ENCODE results near the gene RNASE3.
A peak's percentile ranks its signal among the peaks of the same experiment; 100 is the strongest.
"Not testable (repeated sequence)": the region's sequence is repeated elsewhere in the genome, so short reads cannot be mapped to it uniquely, and the experiment has no call there.

RNASE3 gene

DNA sequence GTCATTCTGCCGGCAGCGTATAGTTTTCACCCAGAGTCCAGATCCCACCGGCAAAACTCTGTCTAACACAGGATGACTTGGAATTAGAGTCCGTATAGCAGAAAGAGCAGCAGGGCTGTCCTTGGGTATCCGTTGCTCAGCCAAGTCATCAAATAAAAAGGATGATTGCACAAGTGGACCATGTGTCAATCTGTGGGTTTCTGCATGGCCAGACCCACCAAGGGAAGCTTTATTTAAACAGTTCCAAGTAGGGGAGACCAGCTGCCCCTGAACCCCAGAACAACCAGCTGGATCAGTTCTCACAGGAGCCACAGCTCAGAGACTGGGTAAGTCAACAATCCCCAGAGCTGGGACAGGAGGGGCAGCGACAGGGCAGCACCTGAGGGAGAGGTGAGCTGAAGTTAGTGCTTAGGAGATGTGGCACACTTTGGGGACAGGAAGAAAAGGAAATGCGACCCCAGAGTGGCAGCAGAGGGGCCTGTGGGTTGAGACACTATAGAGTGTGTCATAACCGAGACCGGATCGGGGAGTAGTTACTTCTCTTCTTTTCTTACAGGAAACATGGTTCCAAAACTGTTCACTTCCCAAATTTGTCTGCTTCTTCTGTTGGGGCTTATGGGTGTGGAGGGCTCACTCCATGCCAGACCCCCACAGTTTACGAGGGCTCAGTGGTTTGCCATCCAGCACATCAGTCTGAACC lies at the start of gene RNASE3:
TSS of gene RNASE3 (plus strand) at position 260 of the 700 bp plus-strand sequence. CDS start at position 562, 302 bp downstream.
- not testable (repeated sequence) for DNase-seq

DNA sequence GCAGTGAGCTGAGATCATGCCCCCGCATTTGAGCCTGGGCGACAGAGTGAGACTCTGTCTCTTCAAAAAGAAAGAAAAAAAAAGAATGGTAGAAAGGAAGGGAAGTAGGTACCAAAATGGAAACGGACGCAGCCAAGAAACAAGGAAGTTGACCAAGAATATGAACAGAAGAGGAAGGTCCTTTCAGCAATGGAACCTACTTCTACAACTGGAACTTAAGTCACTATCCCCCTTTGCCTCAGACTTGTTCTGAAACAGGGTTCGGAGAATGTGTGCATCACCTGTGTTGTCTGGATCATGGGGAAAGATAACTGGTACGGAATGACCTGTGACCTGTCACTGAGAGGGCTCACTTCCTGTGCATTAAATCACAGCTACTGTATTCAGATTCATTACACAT lies 44.6 kb upstream of the RNASE3 start:
- DNase-seq, result no peak

DNA sequence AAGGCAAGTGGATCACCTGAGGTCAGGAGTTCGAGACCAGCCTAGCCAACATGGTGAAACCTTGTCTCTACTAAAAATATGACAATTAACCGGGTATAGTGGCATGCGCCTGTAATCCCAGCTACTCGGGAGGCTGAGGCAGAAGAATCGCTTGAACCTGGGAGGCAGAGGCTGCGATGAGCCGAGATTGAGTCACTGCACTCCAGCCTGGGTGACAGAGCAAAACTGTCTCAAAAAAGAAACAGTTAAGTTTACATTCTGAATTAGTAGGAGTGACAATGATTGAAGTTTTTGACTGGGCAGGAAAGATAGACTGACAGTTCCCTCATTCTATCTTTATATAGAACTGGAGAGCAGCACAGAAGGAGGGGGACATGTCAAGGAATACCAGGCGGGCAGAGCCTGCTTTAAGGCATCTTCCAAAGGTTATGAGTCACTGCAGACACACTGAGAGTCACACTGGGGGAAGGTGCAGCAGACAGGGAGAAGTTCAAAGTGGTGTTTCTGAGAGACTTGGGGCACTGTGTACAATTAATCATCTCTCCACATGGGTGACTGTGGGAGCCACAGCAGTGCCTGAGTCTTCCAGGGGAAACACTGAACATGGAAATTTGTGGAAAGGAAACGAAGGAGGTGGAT lies 42.8 kb upstream of the RNASE3 start:
- no peak for DNase-seq

DNA sequence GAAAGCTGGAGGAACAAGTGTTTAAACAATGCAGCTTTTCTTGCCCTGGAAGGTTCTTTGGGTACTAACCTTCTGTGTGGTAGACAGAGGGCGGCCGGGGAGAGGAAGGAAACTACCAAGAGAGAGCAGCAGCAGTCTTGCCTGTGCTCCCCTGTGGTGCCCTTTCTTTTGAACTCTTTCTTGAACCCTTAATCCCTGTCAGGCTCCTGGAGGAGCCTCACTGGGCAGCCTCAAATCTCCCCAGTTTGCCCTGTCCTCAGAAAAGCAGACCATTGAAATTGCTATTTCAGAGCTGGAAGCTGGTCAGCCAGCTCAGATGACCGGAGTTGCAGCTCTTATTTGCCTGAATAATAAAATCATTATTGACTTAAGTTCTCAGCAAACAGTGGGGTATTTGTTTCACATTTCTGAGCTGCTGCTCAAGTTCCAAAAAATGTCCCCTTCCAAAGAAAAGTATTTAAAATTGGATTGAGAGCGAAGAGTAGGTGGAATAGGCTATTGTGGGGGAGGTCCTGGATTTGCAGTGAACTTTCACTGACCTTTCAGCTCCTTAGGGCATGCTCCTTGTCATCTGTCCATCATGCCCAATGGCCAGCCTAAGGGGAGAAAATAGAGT lies 42.1 kb upstream of the RNASE3 start:
- DNase-seq, result no peak

DNA sequence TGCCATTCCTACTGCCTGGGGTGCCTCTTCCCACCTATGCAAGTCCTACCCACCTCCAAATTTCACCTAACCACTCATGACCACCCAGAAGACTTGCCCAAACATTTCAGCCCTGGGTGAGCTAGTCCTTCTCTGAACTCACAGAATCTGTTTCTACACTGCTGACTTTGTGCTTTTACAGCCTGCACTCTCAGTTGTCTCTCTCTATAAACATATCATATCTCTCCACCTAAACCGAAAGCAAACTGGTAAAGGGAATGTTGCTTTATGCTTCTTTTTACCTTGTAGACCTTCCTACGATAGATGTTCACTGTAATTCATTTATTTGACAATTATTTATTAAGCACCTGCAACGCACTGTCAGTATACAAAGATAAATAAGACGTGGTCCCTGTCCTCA lies 38.1 kb upstream of the RNASE3 start:
- DNase-seq, result no peak

DNA sequence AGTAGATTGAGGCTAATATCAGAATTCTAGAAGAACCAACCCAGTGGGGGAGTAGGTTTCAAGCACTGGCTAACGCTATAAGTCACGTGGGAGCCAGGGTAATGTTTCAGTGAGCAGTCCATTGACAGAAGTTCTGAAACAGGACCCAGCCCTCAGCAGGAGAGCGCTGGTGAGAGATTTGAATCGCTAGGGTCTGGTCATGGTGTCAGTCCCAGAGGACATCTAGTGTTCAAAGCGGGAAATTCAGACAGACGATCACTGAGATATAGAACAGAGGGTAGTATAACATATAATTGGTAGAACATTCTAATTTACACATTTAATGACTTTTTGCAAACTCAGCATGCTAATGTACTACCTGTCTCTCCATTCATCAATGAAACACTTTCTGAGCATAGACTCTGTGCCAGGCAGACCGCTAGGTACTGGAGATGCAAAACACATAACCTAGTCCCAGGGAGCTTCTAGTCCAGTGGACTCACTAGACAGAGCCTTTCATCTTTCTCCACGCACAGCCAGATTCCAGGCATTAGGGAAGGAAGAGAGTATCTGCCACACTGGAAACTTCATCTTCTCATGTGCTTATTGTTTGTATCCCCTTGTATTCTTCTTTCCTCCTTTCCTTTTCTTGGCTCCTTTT lies 35.4 kb upstream of the RNASE3 start:
- no peak for DNase-seq

DNA sequence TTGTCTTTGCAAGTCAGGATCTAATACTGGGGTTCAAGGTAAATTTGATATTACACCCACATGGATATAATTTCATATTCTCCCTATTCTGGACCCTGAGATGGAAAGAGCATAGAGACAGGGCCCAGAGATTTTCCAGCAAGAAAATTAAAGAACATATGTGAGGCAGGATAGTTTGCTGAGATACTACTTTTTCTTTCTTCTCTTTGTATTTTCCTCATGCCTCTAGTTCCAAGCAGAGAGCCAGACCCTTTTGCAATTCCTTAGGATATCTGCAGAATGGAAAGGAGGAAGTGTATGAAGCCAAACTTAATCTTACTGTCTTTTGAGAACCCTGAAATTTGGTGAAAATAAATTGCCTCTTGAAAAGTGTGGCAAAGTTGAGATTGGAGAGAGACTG lies 34.0 kb upstream of the RNASE3 start:
- no peak for DNase-seq

DNA sequence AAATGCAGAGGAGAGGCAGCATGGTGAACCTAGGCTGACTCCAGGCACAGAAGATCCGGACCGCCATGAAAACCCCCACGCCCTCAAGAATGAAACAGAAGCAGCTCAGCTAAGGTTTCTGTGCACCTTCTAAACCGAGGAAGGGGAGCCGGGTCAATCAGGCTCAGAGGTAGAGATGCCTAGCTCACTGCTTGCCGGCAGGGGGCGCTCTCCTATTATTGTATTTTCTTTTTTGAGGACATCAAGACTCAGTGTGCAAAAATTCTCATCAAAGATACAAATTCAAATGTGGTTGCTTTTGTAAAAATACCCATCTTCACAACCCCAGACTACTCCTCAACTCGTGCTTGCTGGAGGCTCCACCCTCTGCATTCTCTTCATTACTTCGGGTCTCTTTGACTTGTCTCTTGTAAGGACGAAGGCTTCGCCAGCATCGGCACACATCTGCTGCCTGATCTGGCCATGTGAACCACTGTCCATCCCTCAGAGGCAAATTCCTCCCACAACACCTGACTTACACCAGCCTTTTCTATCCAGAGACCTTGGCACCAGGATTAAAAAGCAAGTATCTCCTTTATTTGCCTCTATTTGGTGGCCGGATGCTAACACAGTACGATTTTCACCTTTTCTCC lies 33.4 kb upstream of the RNASE3 start:
- DNase-seq, result peak; percentile 89

DNA sequence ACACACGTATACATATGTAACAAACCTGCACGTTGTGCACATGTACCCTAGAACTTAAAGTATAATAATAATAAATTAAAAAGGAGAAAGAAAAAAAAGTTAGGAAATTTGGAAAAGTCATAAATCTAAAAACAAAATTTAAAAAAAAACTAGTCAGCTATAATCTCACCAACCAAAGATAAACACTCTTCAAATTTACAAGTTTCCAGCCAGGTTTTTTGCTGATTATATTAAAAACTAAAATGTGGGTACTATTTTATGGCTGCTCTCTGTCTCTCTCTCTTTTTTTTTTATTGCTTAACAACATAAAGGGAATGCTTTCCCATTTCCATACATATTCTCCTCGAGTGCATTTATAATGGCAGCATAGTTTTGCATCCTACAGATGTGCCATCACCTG lies 25.0 kb upstream of the RNASE3 start:
- DNase-seq, result no peak

DNA sequence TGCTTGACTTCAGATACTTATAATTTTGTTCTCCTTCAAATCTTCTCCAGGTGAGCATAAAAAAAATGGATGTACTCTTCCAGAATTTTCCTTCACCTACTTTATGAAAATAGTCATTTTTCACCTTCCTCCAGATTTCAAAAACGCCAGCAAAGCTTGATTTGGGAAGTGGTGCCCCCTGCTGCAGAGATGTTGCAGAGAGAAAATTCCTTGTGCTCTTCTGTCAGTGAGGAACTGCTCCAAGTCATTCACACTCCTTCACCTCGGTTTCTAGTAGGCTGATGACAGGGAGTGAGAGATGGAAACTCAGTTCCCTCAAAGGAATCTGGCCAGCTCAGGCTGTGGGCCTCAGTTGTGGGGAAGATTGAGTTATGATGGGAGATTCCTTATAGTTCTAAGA lies 24.2 kb upstream of the RNASE3 start:
- no peak for DNase-seq

DNA sequence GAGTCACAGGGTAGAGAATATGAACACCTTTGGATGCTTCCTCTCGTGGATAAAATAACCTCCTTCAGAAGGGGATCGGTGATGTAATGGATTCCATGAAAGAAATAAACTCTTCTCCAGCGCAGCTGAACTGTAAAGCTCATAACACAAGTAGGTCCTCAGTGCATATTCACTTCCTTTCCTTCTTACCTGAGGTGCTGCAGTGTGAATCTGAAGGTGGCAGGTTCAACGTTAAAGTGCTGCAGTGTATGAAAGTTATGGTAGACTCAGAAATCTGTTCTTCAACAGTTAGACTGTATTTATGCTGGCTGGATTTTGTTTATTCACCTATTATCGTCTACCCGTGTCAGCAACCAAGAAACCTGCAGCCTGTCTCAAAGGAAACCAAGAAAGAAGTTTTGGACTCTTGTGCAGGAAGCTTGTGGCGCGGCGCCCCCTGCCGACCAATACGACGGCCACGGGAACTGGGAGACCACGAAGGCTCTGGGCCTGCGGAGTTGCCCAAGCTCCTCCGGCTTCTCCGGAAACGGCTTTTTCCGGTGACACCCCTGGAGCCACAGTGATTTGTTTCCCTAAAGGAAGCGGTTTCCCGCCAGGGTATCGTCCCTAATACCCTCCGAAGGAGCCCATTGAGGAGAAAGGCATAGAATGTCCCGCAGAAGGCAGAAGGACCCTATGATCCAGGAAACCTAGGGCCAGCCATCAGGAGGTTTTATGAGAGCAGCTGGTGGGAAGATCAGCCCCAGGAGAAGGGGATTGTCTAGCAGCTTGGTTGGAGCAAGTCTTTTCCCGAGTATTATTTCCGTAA lies 17.6 kb upstream of the RNASE3 start:
- DNase-seq, result peak; percentile 92

DNA sequence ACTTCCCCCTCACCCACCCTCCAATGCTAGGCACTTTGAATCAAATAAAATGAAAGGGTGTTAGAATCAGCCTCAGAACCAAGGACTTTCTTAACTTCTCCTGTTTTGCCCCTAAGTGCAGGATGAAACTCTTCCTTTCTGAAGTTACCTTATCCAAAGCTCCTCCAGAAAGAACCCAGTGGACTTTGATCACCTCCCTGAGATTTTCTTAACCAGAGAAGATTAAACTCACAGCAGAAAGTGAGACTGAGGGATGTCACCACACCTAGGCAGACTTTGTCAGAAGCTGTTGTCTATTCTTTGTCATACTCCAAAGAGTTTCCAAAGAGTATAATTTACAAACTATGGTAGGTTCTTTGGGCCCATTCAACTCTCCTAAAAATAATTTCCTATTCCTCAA lies 14.2 kb upstream of the RNASE3 start:
- DNase-seq, result no peak

DNA sequence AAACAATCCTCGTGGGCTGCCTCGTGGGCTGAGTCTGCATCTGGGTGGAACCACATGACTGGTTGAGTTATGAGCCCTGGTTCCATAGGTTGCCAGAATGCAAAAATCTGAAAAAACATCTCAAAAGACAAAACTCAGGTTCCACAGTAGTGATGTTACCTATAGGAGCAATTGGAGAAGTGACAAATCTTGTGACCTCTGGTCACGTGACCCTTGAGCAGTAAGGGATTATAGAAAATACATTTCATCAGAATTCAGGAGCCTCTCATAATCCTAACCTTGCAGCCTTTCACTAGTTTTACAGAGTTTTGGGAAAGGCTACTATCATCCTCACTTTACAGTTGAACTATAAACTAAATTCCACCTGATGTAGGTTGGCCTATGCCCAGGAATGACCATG lies 12.5 kb upstream of the RNASE3 start:
- no peak for DNase-seq

DNA sequence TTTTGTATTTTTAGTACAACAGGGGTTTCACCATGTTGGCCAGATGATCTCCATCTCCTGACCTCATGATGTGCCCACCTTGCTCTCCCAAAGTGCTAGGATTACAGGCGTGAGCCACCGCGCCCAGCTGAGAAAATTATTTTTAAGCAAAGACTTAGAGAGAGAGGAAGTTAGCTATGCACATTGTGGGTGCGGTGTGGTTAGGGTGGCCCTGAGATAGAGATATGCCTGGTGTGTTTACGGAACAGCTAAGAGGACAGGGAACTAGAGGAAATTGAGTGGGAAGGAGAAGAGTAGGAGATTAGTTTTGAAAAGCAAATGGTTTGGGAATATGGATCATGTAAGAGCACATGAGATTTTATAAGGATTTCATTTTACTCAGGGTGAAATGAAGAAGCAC lies 10.0 kb upstream of the RNASE3 start:
- not testable (repeated sequence) for DNase-seq

DNA sequence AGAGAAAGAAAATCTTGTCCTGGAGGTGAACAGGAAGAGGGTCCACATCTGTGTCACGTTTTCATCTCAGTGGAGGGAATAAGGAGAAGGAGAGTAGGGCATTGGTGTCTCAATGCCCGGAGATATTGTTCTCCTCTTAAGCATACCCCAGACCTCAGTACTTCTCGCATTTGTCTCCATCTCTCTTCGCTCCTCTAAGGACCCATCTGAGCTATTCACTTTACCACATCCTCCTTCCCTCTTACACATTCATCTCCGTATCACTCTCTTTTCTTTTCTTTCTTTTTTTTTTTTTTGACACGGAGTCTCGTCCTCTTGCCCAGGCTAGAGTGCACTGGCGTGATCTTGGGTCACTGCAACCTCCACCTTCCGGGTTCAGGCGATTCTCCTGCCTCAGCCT lies 8.4 kb upstream of the RNASE3 start:
- not testable (repeated sequence) for DNase-seq

DNA sequence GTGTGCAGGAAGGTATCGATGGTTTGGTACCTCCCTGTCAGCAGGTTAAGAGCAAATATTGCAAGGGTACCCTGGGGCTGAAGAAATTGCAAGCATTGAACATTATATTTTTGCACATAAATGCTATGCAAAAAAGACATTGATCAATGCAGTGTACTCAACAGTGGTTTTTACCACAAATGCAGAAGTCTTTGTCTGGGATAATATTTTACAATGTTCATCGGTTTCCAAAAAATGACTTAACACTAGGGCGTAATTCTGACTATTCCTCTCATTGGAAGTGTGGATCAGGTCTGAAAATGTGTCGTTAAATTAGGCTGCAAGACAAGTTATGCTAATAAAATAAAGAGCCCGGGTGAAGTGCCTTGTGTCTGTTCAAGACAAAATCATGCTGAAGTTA lies 2.8 kb upstream of the RNASE3 start:
- not testable (repeated sequence) for DNase-seq

DNA sequence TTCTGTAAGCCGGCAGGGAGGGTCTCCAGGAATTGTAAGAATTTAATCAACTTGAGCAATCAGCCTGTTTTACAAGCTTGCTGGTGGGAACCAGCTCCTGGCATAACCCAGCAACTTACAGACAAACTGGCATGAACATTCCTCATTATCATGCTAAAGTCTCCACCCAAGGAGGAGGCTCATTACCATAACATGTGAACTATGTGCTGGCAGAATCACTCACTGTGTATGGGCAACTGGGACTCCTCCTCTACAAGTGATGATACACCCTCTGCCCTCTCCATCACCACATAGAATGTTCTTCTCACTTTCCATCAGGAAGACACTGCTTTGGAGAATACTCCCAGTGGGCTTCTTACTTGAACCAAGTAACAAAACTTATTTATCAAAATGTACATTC lies 4.1 kb downstream of the RNASE3 start:
- DNase-seq, result not testable (repeated sequence)

DNA sequence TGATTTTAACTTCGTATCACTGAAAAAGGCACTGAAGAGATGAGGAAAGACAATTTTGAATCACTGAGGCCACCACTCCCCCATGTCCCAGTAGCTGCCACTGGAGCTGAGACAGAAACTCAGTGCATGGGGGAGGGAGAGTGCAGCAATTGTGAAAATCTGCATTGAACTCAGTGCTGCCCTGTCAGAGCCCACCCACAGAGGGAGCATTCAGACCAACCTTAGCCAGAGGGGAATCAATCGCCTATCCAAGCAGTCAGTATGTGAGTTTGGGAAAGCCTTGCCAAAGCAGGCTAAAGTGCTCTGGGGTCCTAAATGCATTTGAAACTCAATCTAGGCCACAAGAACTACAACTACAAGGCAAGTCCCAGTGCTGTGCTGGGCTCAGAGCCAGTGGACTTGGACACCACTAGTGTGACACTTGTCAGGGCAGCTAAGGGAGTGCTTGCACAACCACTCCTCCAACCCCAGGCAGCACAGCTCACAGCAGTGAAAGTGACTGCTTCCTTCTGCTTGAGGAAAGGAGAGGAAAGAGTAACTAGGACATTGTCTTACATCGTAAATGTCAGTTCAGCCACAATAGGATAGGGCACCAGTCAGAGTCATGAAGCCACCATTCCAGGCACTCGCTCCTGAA lies 13.3 kb downstream of the RNASE3 start:
- no peak for DNase-seq

DNA sequence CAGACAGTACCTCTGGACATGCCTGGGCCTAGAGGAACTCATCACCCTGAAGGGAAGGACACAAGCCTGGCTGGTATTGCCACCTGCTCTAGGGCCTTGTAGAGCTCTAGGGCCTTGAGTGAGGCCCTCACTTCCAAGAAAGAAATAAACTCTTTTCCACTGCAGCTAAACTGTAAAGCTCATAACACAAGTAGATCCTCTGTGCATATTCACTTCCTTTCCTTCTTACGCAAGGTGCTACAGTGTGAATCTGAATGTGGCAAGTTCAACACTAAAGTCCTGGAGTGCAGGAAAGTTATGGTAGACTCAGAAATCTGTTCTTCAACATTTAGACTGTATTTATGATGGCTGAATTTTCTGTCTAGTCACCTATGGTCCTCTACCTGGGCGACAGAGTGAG lies 14.5 kb downstream of the RNASE3 start:
- no peak for DNase-seq

DNA sequence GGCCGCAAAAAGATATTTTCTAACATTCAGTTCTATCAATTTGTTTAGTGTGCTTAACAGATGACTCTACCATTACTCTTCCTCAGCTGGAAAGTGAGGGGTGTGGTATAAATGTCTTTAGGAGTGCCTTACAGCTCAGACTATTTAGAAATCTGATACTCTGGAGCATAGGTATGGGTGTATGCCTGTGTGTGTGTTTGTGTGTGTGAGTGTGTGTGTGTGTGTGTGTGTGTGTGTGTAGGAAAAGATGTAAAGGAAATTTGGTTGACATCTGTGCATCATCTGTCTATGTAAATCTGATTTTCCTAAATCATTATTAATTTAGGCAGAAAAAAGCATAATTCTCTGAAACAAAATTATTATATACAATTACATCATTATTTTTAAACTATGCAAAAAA lies 16.0 kb downstream of the RNASE3 start:
- no peak for DNase-seq

DNA sequence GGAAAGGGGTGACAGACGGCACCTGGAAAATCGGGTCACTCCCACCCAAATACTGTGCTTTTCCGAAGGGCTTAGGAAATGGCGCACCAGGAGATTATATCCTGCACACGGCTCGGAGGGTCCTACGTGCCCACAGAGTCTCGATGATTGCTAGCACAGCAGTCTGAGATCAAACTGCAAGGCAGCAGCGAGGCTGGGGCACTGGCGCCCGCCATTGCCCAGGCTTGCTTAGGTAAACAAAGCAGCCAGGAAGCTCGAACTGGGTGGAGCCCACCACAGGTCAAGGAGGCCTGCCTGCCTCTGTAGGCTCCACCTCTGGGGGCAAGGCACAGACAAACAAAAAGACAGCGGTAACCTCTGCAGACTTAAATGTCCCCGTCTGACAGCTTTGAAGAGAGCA lies 19.6 kb downstream of the RNASE3 start:
- not testable (repeated sequence) for DNase-seq
